LNCaP clone FGC (cell line): ENCODE measurements around the gene CCDC57.

ENCODE experiments used
- DNase-seq: peaks from one replicate; pipeline ENCODE4 v3.0.0-alpha.2; 2011; ENCODE audit warnings: low read depth
- H3K4me3 ChIP-seq: 2 replicates; pipeline ENCODE4 v1.5.1; 2011; ENCODE audit warnings: mild to moderate bottlenecking, low read depth, low read length, control low read depth
- TF ChIP-seq, protein P1 (sequence below): IDR thresholded peaks from 2 replicates; pipeline ENCODE4 v1.5.1; 2012; ENCODE audit warnings: mild to moderate bottlenecking; ENCODE audit not compliant: control insufficient read depth, insufficient read depth; ENCODE audit errors: extremely low read depth

CCDC57 gene

DNA sequence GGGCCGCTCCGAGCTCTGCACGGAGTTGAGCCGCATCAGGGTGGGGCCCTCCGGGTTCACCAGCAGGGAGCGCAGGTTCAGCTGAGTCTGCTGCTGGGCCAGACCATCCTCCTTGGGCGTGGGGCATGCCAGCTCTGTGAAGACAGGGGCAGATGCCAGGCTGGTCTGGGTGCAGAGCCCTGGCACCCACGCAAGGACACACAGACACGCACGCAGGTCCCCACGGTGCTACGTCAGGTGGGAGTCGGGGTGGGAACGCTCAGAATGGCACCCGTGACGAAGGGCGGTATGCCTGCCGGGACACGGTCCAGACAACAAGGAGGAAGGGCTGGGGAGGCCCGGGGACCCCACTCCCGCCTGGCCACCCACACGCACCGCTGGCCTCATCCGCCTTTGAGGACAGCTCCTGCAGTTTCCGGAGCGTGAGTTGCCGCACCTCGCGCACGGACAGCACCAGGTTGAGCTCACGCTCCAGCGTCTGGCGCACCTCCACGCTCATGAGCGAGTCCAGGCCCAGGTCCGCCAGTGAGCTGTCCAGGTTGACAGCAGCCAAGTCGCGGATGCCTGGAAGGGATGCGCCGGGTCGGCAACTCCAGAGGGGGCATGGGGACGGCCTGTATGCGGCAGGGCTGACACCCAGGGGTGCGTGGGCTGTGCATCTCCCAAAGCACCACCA is 131.7 kb downstream of the CCDC57 start:
- TF ChIP-seq, protein P1, sequence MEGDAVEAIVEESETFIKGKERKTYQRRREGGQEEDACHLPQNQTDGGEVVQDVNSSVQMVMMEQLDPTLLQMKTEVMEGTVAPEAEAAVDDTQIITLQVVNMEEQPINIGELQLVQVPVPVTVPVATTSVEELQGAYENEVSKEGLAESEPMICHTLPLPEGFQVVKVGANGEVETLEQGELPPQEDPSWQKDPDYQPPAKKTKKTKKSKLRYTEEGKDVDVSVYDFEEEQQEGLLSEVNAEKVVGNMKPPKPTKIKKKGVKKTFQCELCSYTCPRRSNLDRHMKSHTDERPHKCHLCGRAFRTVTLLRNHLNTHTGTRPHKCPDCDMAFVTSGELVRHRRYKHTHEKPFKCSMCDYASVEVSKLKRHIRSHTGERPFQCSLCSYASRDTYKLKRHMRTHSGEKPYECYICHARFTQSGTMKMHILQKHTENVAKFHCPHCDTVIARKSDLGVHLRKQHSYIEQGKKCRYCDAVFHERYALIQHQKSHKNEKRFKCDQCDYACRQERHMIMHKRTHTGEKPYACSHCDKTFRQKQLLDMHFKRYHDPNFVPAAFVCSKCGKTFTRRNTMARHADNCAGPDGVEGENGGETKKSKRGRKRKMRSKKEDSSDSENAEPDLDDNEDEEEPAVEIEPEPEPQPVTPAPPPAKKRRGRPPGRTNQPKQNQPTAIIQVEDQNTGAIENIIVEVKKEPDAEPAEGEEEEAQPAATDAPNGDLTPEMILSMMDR = no peak
- H3K4me3 ChIP-seq = no peak overlapping the region
- DNase-seq = no peak

DNA sequence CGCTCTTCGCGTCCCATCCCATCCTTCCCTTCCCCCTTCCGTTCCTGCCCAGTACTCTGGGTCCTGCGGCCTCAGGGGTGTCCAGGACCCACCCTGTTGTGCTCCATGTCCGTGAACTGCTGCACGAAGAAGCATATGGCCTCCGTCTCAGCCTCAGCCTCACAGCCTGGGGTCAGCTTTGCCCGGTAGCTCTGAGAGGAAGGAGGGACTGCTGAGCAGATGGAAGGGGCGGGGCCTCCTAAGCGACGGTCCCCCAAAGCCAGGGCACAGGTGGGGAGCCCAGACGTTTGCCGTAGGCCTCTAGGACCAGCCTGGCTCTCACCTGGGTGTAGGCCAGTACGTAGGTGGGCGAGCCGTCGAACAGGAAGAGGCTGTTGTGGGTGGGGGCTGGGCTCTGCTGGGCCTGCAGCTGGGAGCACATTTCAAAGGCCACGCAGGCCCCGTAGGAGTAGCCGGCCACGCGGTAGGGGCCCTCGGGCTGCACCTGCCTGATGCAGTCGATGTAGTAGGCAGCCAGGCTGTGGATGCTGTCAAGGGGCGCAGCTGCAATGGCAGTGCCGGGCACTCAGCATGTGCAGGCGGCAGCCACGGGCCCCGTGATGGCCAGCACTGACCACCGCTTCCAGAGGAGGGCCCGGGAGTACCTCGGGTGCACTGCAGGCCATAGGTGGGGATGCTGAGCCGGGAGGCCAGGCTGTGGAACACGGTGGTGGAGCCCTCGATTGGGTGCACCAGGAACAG is 132.4 kb downstream of the CCDC57 start:
- TF ChIP-seq, protein P1 = no peak
- no peak overlapping the region for H3K4me3 ChIP-seq
- no peak for DNase-seq

DNA sequence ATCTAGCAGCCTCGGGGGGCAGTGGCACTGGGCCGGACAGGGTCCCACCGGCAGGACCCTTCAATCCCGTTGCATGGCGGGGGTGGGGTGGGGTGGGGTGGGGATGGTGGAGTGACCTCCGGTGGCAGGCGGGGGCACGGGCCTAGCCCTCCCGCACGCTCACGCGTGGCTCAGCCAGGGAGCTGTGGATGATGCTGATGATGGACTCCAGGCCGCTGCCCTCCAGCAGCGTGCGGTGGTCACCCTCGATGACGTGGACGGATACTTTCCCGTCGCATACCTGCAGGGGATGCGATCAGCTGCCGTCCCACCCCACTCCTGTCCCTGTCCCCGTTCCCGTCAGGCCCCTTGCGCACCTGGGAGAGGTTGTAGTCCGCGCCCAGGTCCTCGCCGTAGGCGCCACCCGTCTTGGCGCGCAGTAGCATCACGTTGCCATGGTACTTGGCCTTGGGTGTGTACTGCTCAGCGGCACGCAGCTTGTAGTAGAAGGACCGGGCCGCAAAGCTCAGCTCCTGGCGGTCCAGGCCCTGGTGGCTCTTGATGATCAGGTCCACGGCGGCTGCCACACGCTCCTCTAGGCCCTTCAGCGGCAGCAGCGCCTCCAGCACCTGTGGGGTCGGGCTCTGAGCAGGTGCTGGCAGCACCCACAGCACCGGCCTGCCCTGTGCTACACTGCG is 133.5 kb downstream of the CCDC57 start:
- TF ChIP-seq, protein P1 = no peak
- no peak overlapping the region for H3K4me3 ChIP-seq
- no peak for DNase-seq

DNA sequence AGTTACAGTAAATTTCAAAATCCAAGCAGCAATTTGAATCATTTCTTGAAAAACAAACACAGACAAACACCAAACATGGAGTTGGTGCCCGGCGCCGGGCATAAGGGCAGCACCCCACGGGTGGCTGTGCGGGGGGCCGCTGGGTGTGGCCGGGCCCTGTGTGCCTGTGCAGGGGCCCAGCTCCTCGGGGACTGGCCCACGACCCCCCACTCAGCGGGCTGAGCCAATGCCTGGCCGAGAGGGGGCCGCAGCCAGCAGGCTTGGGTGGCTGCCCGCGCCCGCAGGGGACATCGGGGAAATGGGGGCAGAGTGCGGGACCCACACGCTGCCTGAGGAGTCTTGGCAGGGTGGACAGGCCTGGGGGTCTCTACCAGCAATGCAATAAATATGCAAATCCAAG is 134.2 kb downstream of the CCDC57 start:
- no peak for DNase-seq
- TF ChIP-seq, protein P1 = no peak
- H3K4me3 ChIP-seq = no peak overlapping the region

DNA sequence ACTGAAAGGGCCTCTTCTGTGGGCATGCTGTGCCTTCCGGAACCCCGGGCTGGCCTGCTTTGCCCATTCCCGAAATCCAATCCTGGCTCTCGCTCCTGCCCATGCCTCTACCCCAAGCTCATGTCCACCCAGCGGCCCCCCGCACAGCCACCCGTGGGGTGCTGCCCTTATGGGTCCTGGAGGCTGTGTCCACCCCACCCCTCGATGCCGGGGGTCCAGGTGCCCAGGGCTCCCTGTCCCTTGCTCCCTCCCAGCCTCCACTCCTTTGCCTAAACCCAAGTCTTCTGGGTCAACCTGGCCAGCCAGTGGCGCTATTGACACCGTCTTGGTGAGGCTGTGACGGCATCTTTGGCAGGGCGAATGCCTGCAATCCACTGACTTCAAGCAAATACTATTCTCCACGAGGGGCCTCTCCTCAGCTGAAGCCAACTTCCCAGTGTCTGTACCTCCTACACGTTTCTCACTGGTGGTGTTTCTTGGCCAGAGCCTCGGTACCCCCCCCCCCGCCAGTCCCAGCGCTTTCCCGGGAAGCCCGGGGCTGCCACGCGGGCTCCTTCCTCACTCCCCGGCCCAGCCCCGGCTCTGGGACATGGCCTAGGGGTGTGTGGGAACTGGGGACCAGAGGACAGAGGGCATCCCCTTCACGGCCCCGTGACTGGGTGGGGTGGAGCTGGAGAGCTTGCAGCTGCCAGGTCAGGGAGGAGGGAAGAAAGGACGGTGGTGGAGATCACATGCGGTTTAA is 134.9 kb downstream of the CCDC57 start:
- H3K4me3 ChIP-seq = no peak overlapping the region
- no peak for DNase-seq
- TF ChIP-seq, protein P1 = no peak

DNA sequence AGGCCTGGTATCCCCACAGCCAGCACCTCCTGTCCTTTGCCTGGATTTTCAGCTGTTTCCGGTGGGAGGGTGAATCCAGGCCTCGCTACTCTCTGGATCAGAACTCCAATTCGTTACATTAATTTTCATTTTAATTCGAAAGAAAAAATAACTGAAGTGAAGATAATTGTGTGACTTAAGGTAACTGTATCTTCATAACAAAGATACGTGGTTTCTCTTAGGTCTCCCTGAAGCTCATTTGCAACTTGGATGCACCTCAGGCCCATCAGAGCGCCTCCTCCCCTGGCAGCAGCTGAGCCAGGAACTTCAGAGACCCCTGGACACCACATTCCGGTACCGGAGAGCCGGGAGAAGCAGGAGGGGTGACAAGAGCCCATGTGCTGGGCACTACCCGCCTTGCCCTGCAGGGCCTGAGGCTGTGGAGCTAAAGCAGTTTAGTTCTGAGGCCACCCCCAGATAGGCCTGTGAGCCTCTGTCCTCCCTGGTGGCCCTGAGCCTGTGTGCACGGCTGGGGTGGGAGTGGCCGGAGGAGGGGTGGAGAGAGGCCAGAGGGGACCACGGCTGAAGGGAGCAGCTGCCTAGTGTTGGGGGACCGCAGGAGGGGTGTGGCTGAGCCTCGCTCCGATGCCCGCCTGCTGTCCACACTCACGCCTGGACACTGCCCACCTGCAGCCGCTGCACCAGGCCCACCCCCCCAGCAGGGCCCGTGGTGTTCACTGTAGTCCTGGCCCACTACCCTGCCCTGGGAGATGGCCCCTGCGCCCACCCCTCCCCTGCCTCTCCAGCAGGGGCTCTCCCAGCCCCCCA is 135.7 kb downstream of the CCDC57 start:
- TF ChIP-seq, protein P1 = no peak
- no peak overlapping the region for H3K4me3 ChIP-seq
- no peak for DNase-seq
